GM13977 (cell line): ENCODE results near the gene STXBP4.

ENCODE experiments used
- DNase-seq: peaks from one replicate; pipeline ENCODE4 v3.0.0; 2012; ENCODE audit warnings: low spot score
- in situ Hi-C: fragments of 300-500 bp; cut with MboI; formaldehyde crosslinking; loops from one replicate; pipeline ENCODE4 v1.12.0; 2022; ENCODE audit warnings: low sequenced_read_pairs, low pct_unique_long_range_greater_than_20kb, mixed read lengths, inconsistent platforms; ENCODE audit not compliant: unreplicated experiment
- TF ChIP-seq, protein P1 (sequence below): IDR thresholded peaks from 2 replicates; pipeline ENCODE4 v1.5.1; 2012; ENCODE audit warnings: mild to moderate bottlenecking, control low read depth; ENCODE audit not compliant: insufficient read depth; ENCODE audit errors: extremely low read depth, missing control alignments

Gene STXBP4

GRCh38 chr17:55054429-55054828 lies 85.9 kb downstream of the STXBP4 start:
- TF ChIP-seq, protein P1, sequence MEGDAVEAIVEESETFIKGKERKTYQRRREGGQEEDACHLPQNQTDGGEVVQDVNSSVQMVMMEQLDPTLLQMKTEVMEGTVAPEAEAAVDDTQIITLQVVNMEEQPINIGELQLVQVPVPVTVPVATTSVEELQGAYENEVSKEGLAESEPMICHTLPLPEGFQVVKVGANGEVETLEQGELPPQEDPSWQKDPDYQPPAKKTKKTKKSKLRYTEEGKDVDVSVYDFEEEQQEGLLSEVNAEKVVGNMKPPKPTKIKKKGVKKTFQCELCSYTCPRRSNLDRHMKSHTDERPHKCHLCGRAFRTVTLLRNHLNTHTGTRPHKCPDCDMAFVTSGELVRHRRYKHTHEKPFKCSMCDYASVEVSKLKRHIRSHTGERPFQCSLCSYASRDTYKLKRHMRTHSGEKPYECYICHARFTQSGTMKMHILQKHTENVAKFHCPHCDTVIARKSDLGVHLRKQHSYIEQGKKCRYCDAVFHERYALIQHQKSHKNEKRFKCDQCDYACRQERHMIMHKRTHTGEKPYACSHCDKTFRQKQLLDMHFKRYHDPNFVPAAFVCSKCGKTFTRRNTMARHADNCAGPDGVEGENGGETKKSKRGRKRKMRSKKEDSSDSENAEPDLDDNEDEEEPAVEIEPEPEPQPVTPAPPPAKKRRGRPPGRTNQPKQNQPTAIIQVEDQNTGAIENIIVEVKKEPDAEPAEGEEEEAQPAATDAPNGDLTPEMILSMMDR = no peak
- in situ Hi-C loops = no loop called here
- DNase-seq = no peak

DNA sequence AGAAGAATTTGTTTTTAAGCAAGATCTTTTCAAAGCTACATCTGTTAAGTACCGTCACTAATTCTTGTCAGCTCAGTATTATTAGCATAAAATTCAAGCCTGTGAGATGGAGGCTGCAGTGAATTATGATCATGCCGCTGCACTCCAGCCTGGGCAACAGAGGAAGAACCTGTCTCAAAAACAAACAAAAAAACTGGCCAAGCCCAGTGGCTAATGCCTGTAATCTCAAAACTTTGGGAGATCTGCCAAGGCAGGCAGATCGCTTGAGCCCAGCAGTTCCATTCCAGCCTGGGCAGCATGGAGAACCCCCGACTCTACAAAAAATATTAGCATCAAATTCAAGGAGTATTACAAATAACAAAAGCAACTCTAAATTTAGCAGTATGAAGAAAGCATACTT lies 88.0 kb downstream of the STXBP4 start:
- DNase-seq = no peak
- in situ Hi-C loops = no loop called here
- TF ChIP-seq, protein P1 = no peak

GRCh38 chr17:55057184-55057583 lies 88.6 kb downstream of the STXBP4 start:
- TF ChIP-seq, protein P1 = no peak
- in situ Hi-C loops = no loop called here

GRCh38 chr17:55059724-55060123 lies 91.2 kb downstream of the STXBP4 start:
- DNase-seq = no peak
- TF ChIP-seq, protein P1 = no peak
- in situ Hi-C loops = no loop called here

More at GRCh38 chr17:55057184-55057583, 88.6 kb downstream of the STXBP4 start:
- DNase-seq = no peak

DNA sequence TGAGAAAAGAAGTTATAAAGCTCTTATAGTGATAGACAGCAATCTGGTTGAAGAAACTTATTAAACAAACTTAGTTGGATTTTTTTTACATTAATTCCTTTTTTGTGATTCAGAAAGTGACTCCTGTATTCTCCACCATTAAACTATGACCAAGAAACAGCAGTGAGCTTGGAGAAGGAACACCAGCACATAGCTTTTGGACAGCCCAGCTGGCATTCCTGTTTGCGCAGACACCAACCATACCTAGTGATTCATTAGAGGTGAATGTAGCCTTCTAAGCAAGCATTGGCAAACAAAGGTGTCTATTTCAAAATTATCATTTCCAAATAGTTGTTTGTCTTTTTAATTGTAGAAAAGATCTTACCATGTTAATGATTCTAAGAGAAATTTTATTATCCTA lies 94.4 kb downstream of the STXBP4 start:
- no peak for DNase-seq
- in situ Hi-C loops = no loop called here
- TF ChIP-seq, protein P1 = no peak

GRCh38 chr17:55063885-55064874 lies 95.6 kb downstream of the STXBP4 start:
- TF ChIP-seq, protein P1 = no peak
- in situ Hi-C loops = no loop called here

More at GRCh38 chr17:55063885-55064874, 95.6 kb downstream of the STXBP4 start:
- no peak for DNase-seq
